ENCODE measurements around the gene SMC4. TPM values are rescaled to one million over a fixed set of nuclear protein-coding genes. Genes with fewer than 3 reads are reported as not detected.
A peak's percentile ranks its signal among the peaks of the same experiment; 100 is the strongest.
"Not testable (repeated sequence)": the region's sequence is repeated elsewhere in the genome, so short reads cannot be mapped to it uniquely, and the experiment has no call there.

Gene SMC4
- total RNA-seq, 2 experiments from 2014 or later = 282 to 309 TPM

DNA sequence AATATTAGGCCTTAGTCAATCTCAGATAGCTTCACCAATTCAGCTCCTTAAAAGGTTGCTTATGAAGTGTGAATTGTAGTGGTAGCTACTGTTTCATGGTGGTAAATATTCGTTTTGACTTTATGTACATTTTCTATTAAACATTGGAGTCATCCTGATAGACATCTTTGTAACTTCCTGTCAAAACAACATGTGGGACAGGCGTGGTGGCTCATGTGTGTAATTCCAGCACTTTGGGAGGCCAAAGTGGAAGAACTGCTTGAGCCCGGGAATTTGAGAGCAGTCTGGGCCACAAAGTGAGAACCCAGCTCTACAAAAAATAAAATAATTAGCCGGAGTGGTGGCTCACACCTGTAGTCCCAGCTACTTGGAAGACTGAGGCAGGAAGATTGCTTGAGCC lies 52.2 kb downstream of the SMC4 start:
- POLR2A ChIA-PET = no interaction called here

DNA sequence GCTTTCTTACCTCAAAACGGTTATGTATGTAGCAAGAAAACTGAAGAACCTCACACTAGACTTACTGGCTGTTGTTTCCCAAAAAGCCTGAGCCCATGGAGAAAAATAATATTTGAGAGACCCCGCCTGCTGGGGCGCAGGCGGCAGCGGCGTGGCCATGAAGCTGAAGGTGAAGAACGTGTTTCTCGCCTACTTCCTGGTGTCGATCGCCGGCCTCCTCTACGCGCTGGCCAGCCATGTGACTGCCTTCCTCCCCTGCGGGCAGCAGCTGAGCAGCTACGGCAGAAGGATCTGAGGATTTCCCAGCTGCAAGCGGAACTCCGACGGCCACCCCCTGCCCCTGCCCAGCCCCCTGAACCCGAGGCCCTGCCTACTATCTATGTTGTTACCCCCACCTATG lies 52.8 kb downstream of the SMC4 start:
- H3K9me3 Mint-ChIP-seq, H3K27me3 Mint-ChIP-seq, H3K4me3 Mint-ChIP-seq, DNase-seq, POLR2A ChIA-PET: not testable (repeated sequence)
- CTCF ChIA-PET = interaction anchor here (2.3 kb wide), 1 partner anchor 9 kb away, joined by 9 read pairs; no protein-coding TSS in a partner anchor
- H3K36me3 Mint-ChIP-seq (ENCODE audit: low read depth) = peaks cover 13% of the 10 kb centered on the region
- peak overlapping the region; percentile 54 for H3K27ac Mint-ChIP-seq
- peaks cover 22% of the 10 kb centered on the region for H3K4me1 Mint-ChIP-seq

More for the DNA sequence above, 52.2 kb downstream of the SMC4 start:
- no peak overlapping the region for H3K27ac Mint-ChIP-seq
- H3K27me3 Mint-ChIP-seq = peaks cover 3% of the 10 kb centered on the region
- DNase-seq = no peak
- CTCF ChIA-PET = interaction anchor here (0.7 to 2.3 kb wide), 3 partner anchors 10 to 59 kb away, joined by 3 to 9 read pairs (median 4); no protein-coding TSS in a partner anchor
- H3K4me3 Mint-ChIP-seq = no peak overlapping the region
- peaks cover 2% of the 10 kb centered on the region for H3K9me3 Mint-ChIP-seq
- H3K4me1 Mint-ChIP-seq = peaks cover 26% of the 10 kb centered on the region
- H3K36me3 Mint-ChIP-seq (ENCODE audit: low read depth) = peaks cover 16% of the 10 kb centered on the region

DNA sequence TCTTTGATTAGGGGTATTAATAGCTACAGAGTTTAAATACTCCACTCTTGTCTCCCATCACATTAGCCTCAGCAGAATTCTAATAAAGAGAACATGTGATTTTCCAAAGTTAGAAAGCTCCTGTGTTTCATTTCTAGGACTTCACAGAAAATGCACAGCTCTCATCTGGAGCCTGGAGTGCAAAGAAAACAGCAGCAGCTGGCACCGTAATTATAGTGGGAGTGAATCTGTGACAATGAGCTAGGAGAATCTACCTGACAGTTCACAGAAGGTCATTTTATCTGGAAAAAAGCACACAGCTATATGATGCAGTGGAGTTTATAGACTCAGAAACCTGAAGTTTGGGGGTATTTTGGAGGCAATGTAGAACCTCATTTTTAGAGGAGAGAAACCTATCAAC lies 55.5 kb downstream of the SMC4 start:
- ChIA-PET CTCF (interaction anchor here (0.8 to 1.6 kb wide), 2 partner anchors 10 to 28 kb away, joined by 3 to 8 read pairs; no protein-coding TSS in a partner anchor), POLR2A (interaction anchor here (0.5 kb wide), 1 partner anchor 18 kb away, joined by 4 read pairs; no protein-coding TSS in a partner anchor)
- no peak overlapping the region for H3K4me3 Mint-ChIP-seq
- H3K27ac Mint-ChIP-seq = no peak overlapping the region
- H3K9me3 Mint-ChIP-seq = peaks cover 2% of the 10 kb centered on the region
- peaks cover 6% of the 10 kb centered on the region for H3K36me3 Mint-ChIP-seq (ENCODE audit: low read depth)
- H3K27me3 Mint-ChIP-seq = peaks cover 7% of the 10 kb centered on the region
- peaks cover 13% of the 10 kb centered on the region for H3K4me1 Mint-ChIP-seq
- no peak for DNase-seq

DNA sequence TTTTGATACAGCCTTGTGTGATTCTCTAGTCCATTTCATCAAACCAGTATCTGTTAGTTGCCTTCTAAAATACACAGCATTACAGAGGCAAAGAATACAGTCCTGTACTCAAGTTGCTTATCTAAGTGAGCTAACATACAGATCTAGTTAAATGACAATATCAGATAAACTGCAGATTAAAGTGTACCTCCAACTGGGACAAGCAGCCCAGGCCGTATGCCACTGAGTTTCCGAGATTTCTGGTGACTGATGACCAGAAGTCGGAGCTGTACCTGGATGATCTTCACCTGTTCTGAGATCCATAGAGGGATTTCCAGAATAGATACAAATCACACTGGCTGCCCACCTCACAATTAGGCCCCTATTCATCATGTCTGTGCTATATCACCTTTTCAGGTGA lies 56.4 kb downstream of the SMC4 start:
- no peak overlapping the region for H3K4me3 Mint-ChIP-seq
- H3K36me3 Mint-ChIP-seq (ENCODE audit: low read depth) = no peaks in the 10 kb centered on the region
- no peak for DNase-seq
- ChIA-PET CTCF (interaction anchor here (1.6 kb wide), 1 partner anchor 9 kb away, joined by 8 read pairs; no protein-coding TSS in a partner anchor), POLR2A (interaction anchor here (0.6 kb wide), 1 partner anchor 34 kb away, joined by 3 read pairs; no protein-coding TSS in a partner anchor)
- peaks cover 5% of the 10 kb centered on the region for H3K4me1 Mint-ChIP-seq
- peaks cover 2% of the 10 kb centered on the region for H3K9me3 Mint-ChIP-seq
- peaks cover 7% of the 10 kb centered on the region for H3K27me3 Mint-ChIP-seq
- H3K27ac Mint-ChIP-seq = no peak overlapping the region

DNA sequence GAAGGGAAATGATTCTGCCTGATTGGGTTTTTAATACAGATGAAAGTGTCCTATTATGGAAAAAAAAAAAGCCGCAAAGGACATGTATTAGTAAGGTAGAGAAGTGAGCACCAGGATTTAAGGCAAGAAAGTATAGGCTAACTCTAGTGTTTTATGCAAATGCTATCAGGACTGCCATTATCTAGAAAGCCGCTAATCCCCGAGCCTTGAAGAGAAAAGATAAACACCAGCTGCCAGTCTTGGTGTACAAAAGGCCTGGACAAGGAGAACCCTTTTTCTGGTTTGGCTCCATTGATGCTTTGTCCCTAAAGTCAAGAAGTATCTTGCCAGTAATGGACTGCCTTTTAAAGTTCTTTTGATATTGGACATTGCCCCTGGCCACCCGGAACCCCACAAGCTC lies 58.7 kb downstream of the SMC4 start:
- Mint-ChIP-seq H3K27me3 (peaks cover 13% of the 10 kb centered on the region), H3K9me3 (no peaks in the 10 kb centered on the region), H3K4me3 (no peak overlapping the region), H3K4me1 (no peaks in the 10 kb centered on the region), H3K36me3 (ENCODE audit: low read depth) (no peaks in the 10 kb centered on the region), H3K27ac (no peak overlapping the region)
- ChIA-PET POLR2A (interaction anchor here (0.6 kb wide), 1 partner anchor 20 kb away, joined by 3 read pairs; no protein-coding TSS in a partner anchor), CTCF (interaction anchor here (0.6 to 0.8 kb wide), 2 partner anchors 203 to 233 kb away, joined by 3 read pairs; no protein-coding TSS in a partner anchor)
- DNase-seq = no peak

DNA sequence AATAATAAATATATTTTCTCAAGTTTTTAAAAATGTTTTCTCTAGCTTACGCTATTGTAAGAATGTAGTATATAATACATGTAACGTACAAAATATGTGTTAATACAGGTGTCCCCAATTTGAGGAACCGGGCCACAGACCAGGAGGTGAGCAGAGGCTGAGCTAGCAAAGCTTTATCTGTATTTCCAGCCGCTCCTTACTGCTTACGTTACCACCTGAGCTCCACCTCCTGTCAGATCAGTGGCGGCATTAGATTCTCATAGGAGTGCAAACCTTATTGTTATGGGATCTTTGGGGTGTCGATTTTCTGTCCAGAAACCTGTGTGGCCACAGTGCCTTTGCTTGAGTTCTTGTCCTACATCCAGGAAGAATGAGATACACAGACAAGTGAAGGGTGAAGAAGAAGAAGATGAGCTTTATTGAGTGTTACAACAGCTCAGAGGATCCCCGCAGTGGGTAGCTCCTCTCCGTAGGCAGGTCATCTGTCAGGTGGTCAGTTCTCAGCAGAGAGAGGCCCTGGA lies 60.1 kb downstream of the SMC4 start:
- no peaks in the 10 kb centered on the region for H3K36me3 Mint-ChIP-seq (ENCODE audit: low read depth)
- H3K9me3 Mint-ChIP-seq = no peaks in the 10 kb centered on the region
- no peak overlapping the region for H3K27ac Mint-ChIP-seq
- peaks cover 14% of the 10 kb centered on the region for H3K27me3 Mint-ChIP-seq
- ChIA-PET POLR2A (interaction anchor here (0.5 kb wide), 1 partner anchor 207 kb away, joined by 3 read pairs; no protein-coding TSS in a partner anchor), CTCF (interaction anchor here (1.1 to 1.4 kb wide), 2 partner anchors 10 to 19 kb away, joined by 3 to 5 read pairs; partner anchors contain the start of gene TRIM59)
- no peak overlapping the region for H3K4me3 Mint-ChIP-seq
- no peak for DNase-seq
- H3K4me1 Mint-ChIP-seq = no peaks in the 10 kb centered on the region

DNA sequence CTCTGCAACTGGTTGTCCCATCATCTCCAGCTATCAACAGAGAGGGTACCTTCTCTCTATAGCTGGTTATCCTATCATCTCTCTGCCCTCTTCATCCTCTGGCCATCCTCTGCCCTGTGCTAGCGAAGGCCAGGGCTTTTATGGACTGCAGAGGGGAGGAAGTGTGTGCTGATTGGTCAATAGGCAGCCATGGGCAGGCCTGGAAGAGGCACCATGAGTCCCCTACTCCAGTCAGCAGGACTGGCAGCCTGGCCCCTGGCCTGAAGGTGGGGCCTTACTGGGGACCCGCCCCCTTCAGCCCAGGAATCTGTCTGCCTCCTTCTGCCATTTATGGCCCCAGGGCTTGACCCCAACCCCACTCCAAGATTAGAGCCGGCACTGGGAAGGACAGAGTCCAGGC lies 60.6 kb downstream of the SMC4 start:
- Mint-ChIP-seq H3K4me3 (no peak overlapping the region), H3K36me3 (ENCODE audit: low read depth) (no peaks in the 10 kb centered on the region), H3K4me1 (no peaks in the 10 kb centered on the region), H3K9me3 (no peaks in the 10 kb centered on the region), H3K27me3 (peaks cover 18% of the 10 kb centered on the region), H3K27ac (no peak overlapping the region)
- no peak for DNase-seq
- CTCF ChIA-PET = interaction anchor here (1.1 to 2.7 kb wide), 3 partner anchors 8 to 19 kb away, joined by 3 to 9 read pairs (median 5); partner anchors contain the start of gene TRIM59
- POLR2A ChIA-PET = no interaction called here

DNA sequence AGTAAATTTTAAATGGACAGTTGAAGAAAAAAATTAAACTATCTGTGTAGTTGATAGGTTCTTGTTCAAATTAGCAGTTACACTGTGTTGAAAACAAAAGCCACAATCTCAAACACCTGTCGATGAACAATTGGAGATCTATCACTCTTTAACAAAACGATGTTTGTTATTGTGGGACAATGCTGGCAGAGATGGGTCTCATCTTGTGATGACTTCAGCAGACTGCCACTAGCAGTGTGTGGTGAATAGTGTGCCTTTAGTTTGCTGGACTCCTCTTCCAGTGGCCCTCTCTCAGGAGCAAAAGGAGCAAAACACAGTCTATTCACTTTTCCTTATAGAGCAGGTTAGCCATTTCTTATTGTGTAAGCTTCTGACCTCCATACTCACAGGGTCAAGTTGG lies 64.9 kb downstream of the SMC4 start:
- ChIA-PET POLR2A (no interaction called here), CTCF (interaction anchor here (1.9 to 2.3 kb wide), 2 partner anchors 9 to 14 kb away, joined by 5 to 8 read pairs; partner anchors contain the start of gene TRIM59)
- Mint-ChIP-seq H3K4me1 (no peaks in the 10 kb centered on the region), H3K4me3 (no peak overlapping the region), H3K27me3 (peaks cover 24% of the 10 kb centered on the region), H3K27ac (no peak overlapping the region), H3K9me3 (peaks cover 5% of the 10 kb centered on the region), H3K36me3 (ENCODE audit: low read depth) (peaks cover 2% of the 10 kb centered on the region)
- no peak for DNase-seq

DNA sequence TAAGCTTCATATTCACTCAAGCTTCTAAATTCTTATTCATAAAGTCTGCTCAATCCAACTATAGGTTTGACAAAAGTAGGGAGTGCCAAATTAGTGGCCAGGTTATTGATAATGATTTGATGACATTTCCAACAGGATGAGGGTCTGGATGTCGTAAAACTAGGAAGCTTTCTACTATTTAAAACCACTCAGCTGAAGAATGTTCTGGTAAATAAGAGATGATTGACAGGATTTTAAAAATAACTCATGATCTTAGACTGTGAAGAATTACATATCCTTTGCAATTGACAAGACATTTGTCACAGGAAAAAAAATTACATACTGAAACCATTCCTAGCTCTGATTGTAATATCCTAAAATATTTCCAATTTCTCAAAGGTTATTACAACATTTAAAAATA lies 65.5 kb downstream of the SMC4 start:
- ChIA-PET POLR2A (no interaction called here), CTCF (interaction anchor here (1.9 to 2.3 kb wide), 2 partner anchors 10 to 15 kb away, joined by 5 to 8 read pairs; partner anchors contain the start of gene TRIM59)
- Mint-ChIP-seq H3K36me3 (ENCODE audit: low read depth) (peaks cover 8% of the 10 kb centered on the region), H3K27me3 (peaks cover 23% of the 10 kb centered on the region), H3K4me1 (no peaks in the 10 kb centered on the region), H3K27ac (no peak overlapping the region), H3K4me3 (no peak overlapping the region), H3K9me3 (peaks cover 11% of the 10 kb centered on the region)
- no peak for DNase-seq

DNA sequence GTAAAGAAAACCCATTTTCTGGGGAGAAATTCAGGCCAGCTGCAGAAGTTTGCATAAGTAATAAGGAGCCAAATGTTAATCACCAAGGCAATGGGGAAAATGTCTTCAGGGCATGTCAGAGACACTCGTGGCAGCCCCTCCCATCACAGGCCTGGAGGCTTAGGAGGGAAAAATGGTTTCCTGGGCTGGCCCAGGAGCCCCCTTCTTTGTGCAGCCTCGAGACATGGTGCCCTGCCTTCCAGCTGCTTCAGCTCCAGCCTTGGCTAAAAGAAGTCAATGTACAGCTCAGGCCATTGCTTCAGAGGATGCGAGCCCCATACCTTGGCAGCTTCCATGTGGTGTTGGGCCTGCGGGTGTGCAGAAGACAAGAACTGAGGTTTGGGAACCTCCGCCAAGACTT lies 70.7 kb downstream of the SMC4 start:
- no peak for DNase-seq

DNA sequence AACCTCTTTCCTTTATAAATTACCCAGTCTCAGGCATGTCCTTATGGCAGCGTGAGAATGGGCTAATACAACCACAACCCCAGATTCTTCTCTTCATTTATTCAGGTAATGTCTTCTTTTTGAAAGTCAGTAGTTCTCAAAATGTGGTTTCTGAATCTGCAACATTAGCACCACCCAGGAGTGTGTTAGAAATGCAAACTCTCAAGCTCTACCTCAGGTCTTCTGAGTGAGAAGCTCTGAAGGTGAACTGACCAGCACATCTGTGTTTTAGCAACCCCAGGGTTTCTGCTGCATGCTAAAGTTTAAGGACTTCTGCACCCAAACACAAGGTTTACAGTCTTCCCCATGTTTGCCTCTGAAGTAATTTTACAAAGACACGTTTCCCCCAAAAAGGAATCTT lies 72.4 kb downstream of the SMC4 start:
- Mint-ChIP-seq H3K27me3 (peaks cover 17% of the 10 kb centered on the region), H3K4me1 (no peaks in the 10 kb centered on the region), H3K4me3 (no peak overlapping the region), H3K9me3 (peaks cover 23% of the 10 kb centered on the region), H3K27ac (no peak overlapping the region), H3K36me3 (ENCODE audit: low read depth) (peaks cover 12% of the 10 kb centered on the region)
- ChIA-PET POLR2A (no interaction called here), CTCF (no interaction called here)
- DNase-seq = no peak

More for the DNA sequence above, 70.7 kb downstream of the SMC4 start:
- Mint-ChIP-seq H3K36me3 (ENCODE audit: low read depth) (peaks cover 12% of the 10 kb centered on the region), H3K4me3 (no peak overlapping the region), H3K27me3 (peaks cover 19% of the 10 kb centered on the region), H3K27ac (no peak overlapping the region), H3K9me3 (peaks cover 23% of the 10 kb centered on the region), H3K4me1 (no peaks in the 10 kb centered on the region)
- CTCF ChIA-PET = no interaction called here
- POLR2A ChIA-PET = no interaction called here

DNA sequence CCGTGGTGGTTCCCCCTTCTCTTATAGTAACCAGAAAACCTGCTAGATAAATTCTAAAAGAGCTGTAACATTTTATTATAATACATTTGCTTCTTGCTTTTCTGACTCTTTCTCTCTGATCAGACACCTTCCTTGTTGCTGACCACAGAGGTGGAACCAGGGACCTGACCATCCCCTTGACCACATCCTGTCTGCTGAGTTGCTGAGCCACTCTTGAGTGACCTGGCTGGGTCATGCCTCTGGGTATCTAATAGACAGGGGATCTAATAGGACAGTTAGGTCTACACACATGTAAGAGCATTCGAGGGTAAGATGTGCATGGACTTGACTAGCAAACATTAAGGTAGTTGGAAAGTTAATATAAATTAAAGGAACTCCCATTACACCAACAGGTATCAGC lies 72.9 kb downstream of the SMC4 start:
- H3K27me3 Mint-ChIP-seq = peaks cover 14% of the 10 kb centered on the region
- H3K4me1 Mint-ChIP-seq = no peaks in the 10 kb centered on the region
- CTCF ChIA-PET = no interaction called here
- H3K4me3 Mint-ChIP-seq = no peak overlapping the region
- peaks cover 23% of the 10 kb centered on the region for H3K9me3 Mint-ChIP-seq
- POLR2A ChIA-PET = no interaction called here
- no peak overlapping the region for H3K27ac Mint-ChIP-seq
- DNase-seq = no peak
- H3K36me3 Mint-ChIP-seq (ENCODE audit: low read depth) = peaks cover 12% of the 10 kb centered on the region

DNA sequence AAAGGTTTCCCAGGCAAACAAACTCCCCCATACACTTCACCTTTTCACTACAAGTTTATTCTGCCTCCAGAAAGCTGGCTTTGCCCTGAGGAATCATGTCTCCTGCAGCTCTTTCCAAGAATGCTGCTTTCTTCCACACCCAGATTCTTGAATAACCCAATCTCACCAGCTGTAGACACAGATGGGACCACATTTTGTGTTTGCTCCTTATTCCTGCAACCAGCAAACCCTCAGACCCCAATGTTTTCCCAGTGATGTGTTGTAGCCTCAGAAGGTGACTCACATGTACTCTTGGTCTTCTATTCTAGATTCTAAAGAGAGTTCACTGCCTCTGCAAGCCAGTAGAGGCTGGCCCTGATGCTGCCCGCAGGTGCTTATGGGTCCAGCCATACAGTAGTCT lies 73.8 kb downstream of the SMC4 start:
- ChIA-PET POLR2A (no interaction called here), CTCF (interaction anchor here (1.0 kb wide), 1 partner anchor 49 kb away, joined by 5 read pairs; no protein-coding TSS in a partner anchor)
- Mint-ChIP-seq H3K9me3 (peaks cover 23% of the 10 kb centered on the region), H3K36me3 (ENCODE audit: low read depth) (peaks cover 12% of the 10 kb centered on the region), H3K27ac (no peak overlapping the region), H3K4me3 (no peak overlapping the region), H3K27me3 (peaks cover 18% of the 10 kb centered on the region), H3K4me1 (peaks cover 3% of the 10 kb centered on the region)
- no peak for DNase-seq

Measured in activated CD4-positive, alpha-beta T cell treated with anti-CD3 and anti-CD28 coated beads, Interleukin-2, amount 10 ng/mL, durations not matched to agents 7 days and 5 days (primary cell).